Tibial nerve (tissue), 4 donors: ENCODE results near the gene PCED1A.

Experiments used
- CTCF ChIP-seq, 5 experiments: fragments of 200-600 bp in 3 of 5; fragments of 450-650 bp in 2 of 5; sonication (generic) in 3 of 5; IDR thresholded peaks; one replicate each; pipeline ENCODE4 v1.5.1; 2016 to 2019; ENCODE audit warnings: antibody characterized with exemption in 5 of 5, mild to moderate bottlenecking in 3 of 5, moderate library complexity in 2 of 5
- EP300 ChIP-seq, 2 donors: sonication (generic); formaldehyde crosslinking; IDR thresholded peaks; one replicate each; pipeline ENCODE4 v1.6.1; 2017; ENCODE audit warnings: antibody characterized with exemption in 2 of 2, mild to moderate bottlenecking in 1 of 2
- POLR2A ChIP-seq, 2 donors: fragments of 450-650 bp; IDR thresholded peaks; one replicate each; pipeline ENCODE4 v1.6.1; 2017; ENCODE audit warnings: antibody characterized with exemption in 2 of 2, mild to moderate bottlenecking in 2 of 2, moderate library complexity in 2 of 2

- TF ChIP-seq CTCF (IDR thresholded peaks at IDR 0.05) = no peak
- no peak for TF ChIP-seq EP300 (IDR thresholded peaks at IDR 0.05)
- TF ChIP-seq POLR2A (IDR thresholded peaks at IDR 0.05) = no peak
Observed at GRCh38 chr20:2866236-2866635, 25.8 kb upstream of the PCED1A start.
